ENCODE results near the gene MICB.

- no peak for TF ChIP-seq CTCF (IDR thresholded peaks at IDR 0.05; ENCODE audit: control extremely low read depth in 1 of 3, insufficient read depth in 1 of 3, low read depth in 1 of 3, low read length in 3 of 3)
- TF ChIP-seq ATF2 (IDR thresholded peaks at IDR 0.05; ENCODE audit: low read length) = no peak
- TF ChIP-seq EZH2 (IDR thresholded peaks at IDR 0.05; ENCODE audit: low read depth, low read length, severe bottlenecking) = no peak
- no peak; the same call in 1 of the 2 replicates for TF ChIP-seq POLR2AphosphoS5 (IDR thresholded peaks at IDR 0.05; ENCODE audit: low read depth, low read length)
- no peak for TF ChIP-seq JUND (IDR thresholded peaks at IDR 0.05; ENCODE audit: low read length)
- no peak for TF ChIP-seq MAFK (IDR thresholded peaks at IDR 0.05; ENCODE audit: low read depth, low read length)
Measured at GRCh38 chr6:31531162-31531561, 33.2 kb downstream of the MICB start.
